ENCODE measurements around the gene PEX3.

GRCh38 chr6:143505111-143505510, 54.5 kb downstream of the PEX3 start:
- no peak for TF ChIP-seq CTCF (IDR thresholded peaks at IDR 0.05)
- no peak for TF ChIP-seq POLR2A (IDR thresholded peaks at IDR 0.05)
